Endothelial cell of umbilical vein (primary cell): ENCODE data around the gene CMC4. TPM values are rescaled to one million over a fixed set of nuclear protein-coding genes. Genes with fewer than 3 reads are reported as not detected.

Source experiments
- BruUV-seq: library from RNA; stranded (reverse); fragments of 400-500 nt; replicated peaks from 2 replicates; lab custom pipeline; 2021; lab: Mats Ljungman, UMichigan
- CTCF ChIA-PET: fragments of 300-600, 350-600 bp; sonication (Branson Sonifier 250); formaldehyde crosslinking; loops from one replicate; lab custom pipeline; 2021; ENCODE audit warnings: antibody characterized with exemption, inconsistent platforms; lab: Charles Lee
- POLR2A ChIA-PET: fragments of 300-600, 350-600 bp; sonication (Branson Sonifier 250); formaldehyde crosslinking; loops from one replicate; lab custom pipeline; 2021; ENCODE audit warnings: antibody characterized with exemption, inconsistent platforms; lab: Charles Lee
- DNase-seq: peaks from one replicate; pipeline ENCODE4 v3.0.0-alpha.2; 2011; ENCODE audit warnings: low read depth, low spot score
- FAIRE-seq: peaks from 2 replicates; lab custom pipeline; 2011; peaks lifted over from hg19 to GRCh38; lab: Jason Lieb, UNC
- H2AFZ ChIP-seq: 2 replicates; pipeline ENCODE4 v1.6.0; 2012; ENCODE audit warnings: low read depth, low read length, control low read depth, inconsistent platforms
- H3K27ac ChIP-seq: 2 replicates; pipeline ENCODE4 v1.5.1; 2011; ENCODE audit warnings: low read depth, mild to moderate bottlenecking, control low read depth, low read length, moderate library complexity; ENCODE audit not compliant: insufficient read depth
- H3K27me3 ChIP-seq, 2 experiments: 2 replicates each; pipeline versions ENCODE4 v1.6.0 to v1.6.1; 2011; ENCODE audit warnings: low read length in 2 of 2, mixed read lengths in 1 of 2; ENCODE audit not compliant: control insufficient read depth in 2 of 2, insufficient read depth in 2 of 2
- H3K36me3 ChIP-seq, 2 experiments: 2 replicates in 1 of 2; 3 replicates in 1 of 2; pipeline ENCODE4 v1.5.1; 2011; ENCODE audit warnings: low read length in 2 of 2, mild to moderate bottlenecking in 1 of 2, moderate library complexity in 1 of 2; ENCODE audit not compliant: control insufficient read depth in 2 of 2, insufficient read depth in 2 of 2; ENCODE audit errors: extremely low read depth in 1 of 2
- H3K4me1 ChIP-seq: 3 replicates; pipeline ENCODE4 v1.5.1; 2011; ENCODE audit warnings: mild to moderate bottlenecking, low read length; ENCODE audit not compliant: control insufficient read depth, insufficient read depth; ENCODE audit errors: extremely low read depth
- H3K4me2 ChIP-seq: 2 replicates; pipeline ENCODE4 v1.6.1; 2011; ENCODE audit warnings: low read length, control low read depth, mixed read lengths; ENCODE audit not compliant: insufficient read depth
- H3K4me3 ChIP-seq, 3 experiments: fragments of 200-600 bp in 1 of 3; sonication (generic), shearing (Covaris generic) in 1 of 3; replicated peaks in 1 of 3; 2 replicates each; pipeline ENCODE4 v1.5.1; 2011 to 2016; ENCODE audit warnings: control low read depth in 3 of 3, low read length in 3 of 3, mild to moderate bottlenecking in 2 of 3, inconsistent platforms in 1 of 3, low read depth in 1 of 3, moderate library complexity in 1 of 3; ENCODE audit not compliant: insufficient read depth in 1 of 3
- H3K79me2 ChIP-seq: 2 replicates; pipeline ENCODE4 v1.6.0; 2012; ENCODE audit warnings: low read length, inconsistent platforms; ENCODE audit not compliant: control insufficient read depth, insufficient read depth
- H3K9ac ChIP-seq: replicated peaks from 2 replicates; pipeline ENCODE3; 2011; ENCODE audit warnings: low read length, control low read depth; ENCODE audit not compliant: insufficient read depth; ENCODE audit errors: extremely low read depth
- H3K9me1 ChIP-seq: replicated peaks from 3 replicates; pipeline ENCODE4 v1.6.0; 2011; ENCODE audit warnings: mild to moderate bottlenecking, low read length; ENCODE audit not compliant: control insufficient read depth, insufficient read depth; ENCODE audit errors: extremely low read depth
- H3K9me3 ChIP-seq: replicated peaks from 2 replicates; pipeline ENCODE4 v1.5.1; 2012; ENCODE audit warnings: low read length, inconsistent platforms; ENCODE audit not compliant: control insufficient read depth, insufficient read depth
- H4K20me1 ChIP-seq: replicated peaks from 2 replicates; pipeline ENCODE3; 2011; ENCODE audit warnings: mild to moderate bottlenecking, low read length; ENCODE audit not compliant: control insufficient read depth, insufficient read depth; ENCODE audit errors: extremely low read depth
- FOS ChIP-seq: IDR thresholded peaks from 2 replicates; pipeline ENCODE4 v1.6.1; 2011; ENCODE audit warnings: mild to moderate bottlenecking, low read length, moderate library complexity, borderline replicate concordance; ENCODE audit not compliant: insufficient read depth
- GATA2 ChIP-seq: IDR thresholded peaks from 2 replicates; pipeline ENCODE4 v1.7.0; 2011; ENCODE audit warnings: low read depth, mild to moderate bottlenecking, moderate library complexity, mixed read lengths, low read length; ENCODE audit not compliant: insufficient read length, insufficient read depth
- JUN ChIP-seq: IDR thresholded peaks from 2 replicates; pipeline ENCODE4 v1.6.1; 2011; ENCODE audit warnings: borderline replicate concordance, low read depth; ENCODE audit not compliant: insufficient read length, insufficient read depth
- MAX ChIP-seq: IDR thresholded peaks from 2 replicates; pipeline ENCODE4 v1.6.1; 2011; ENCODE audit not compliant: insufficient read depth, insufficient read length
- POLR2A ChIP-seq: IDR thresholded peaks from 2 replicates; pipeline ENCODE4 v1.6.1; 2012; ENCODE audit warnings: low read depth, mild to moderate bottlenecking, control low read depth, low read length
- POLR2AphosphoS5 ChIP-seq: IDR thresholded peaks from 2 replicates; pipeline ENCODE4 v1.6.1; 2012; ENCODE audit warnings: low read depth, mild to moderate bottlenecking, control low read depth, low read length, moderate library complexity; ENCODE audit not compliant: insufficient read depth
- dilution Hi-C: fragments of 300-500 bp; cut with MboI; formaldehyde crosslinking; loops from one replicate; pipeline ENCODE4 v1.15.0; 2019; ENCODE audit warnings: low sequenced_read_pairs; ENCODE audit not compliant: extremely low pct_ligation_motif_present
- intact Hi-C: fragments of 100-400 bp; cut with micrococcal nuclease; formaldehyde crosslinking; loops from one replicate; pipeline ENCODE4 v1.10.0; 2022
- polyA plus RNA-seq, 4 experiments: library from polyadenylated mRNA; depleted of rRNA in 3 of 4; stranded (reverse) in 3 of 4; unstranded in 1 of 4; fragments of >200 nt; gene quantifications; 2 replicates each; pipeline versions ENCODE4 v1.2.1 to v1.2.3, GENCODE V29; 2011 to 2012; ENCODE audit warnings: missing spikeins in 1 of 4
- total RNA-seq: library from RNA; stranded (reverse); gene quantifications from 2 replicates; pipeline ENCODE4 v1.2.3, GENCODE V29; 2021
- TF ChIP-seq, protein P1 (sequence below), 2 donors: IDR thresholded peaks; 1 replicate in 1 of 2; 2 replicates in 1 of 2; pipeline ENCODE4 v1.5.1; 2011; ENCODE audit warnings: low read length in 2 of 2, mild to moderate bottlenecking in 2 of 2, moderate library complexity in 2 of 2, control low read depth in 1 of 2, inconsistent platforms in 1 of 2, low read depth in 1 of 2; ENCODE audit not compliant: insufficient read depth in 1 of 2; ENCODE audit errors: extremely low read depth in 1 of 2

Gene CMC4
- total and polyA plus RNA-seq, 2 donors (not counting 3 experiments of a cell fraction or from before 2014, with no cell fraction given), result 3.2 to 6.7 TPM

DNA sequence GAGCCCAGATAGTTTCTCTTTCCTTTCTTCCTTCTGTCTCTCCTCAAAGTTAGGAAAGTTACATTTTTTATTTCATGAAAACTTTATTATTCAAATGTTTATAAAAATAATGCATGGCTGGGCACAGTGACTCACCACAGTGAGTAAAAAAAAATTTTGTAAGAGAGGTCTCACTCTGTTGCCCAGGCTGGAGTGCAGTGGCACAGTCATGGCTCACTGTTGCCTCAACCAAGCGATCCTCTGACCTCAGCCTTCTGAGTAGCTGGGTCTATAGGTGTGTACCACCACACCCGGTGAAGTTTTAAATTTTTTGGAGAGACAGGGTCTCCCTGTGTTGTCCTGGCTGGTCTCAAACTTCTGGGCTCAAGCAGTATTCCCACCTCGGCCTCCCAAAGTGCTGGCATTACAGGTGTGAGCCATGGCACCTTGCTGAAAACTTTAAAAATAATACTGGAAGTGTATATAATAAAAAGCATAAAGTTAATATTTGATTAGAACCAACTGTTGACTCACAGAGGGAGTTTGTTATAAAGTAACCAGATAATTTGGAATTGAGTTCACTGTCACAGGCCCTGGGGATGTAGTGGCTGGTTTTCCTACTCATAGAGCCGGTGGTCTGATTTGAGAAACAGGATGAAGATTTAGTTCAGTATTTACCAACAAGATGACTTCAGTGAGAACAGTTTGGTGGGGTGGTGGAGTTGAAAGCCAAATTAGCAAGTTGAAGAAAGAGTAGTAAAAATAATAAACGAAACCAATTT is 18.0 kb downstream of the CMC4 start:
- Histone ChIP-seq H4K20me1 (no peaks in the 10 kb centered on the region), H3K27ac (no peak overlapping the region), H3K4me2 (no peak overlapping the region), H3K79me2 (no peaks in the 10 kb centered on the region), H2AFZ (no peak overlapping the region), H3K9me1 (no peaks in the 10 kb centered on the region), H3K36me3 (no peaks in the 10 kb centered on the region), H3K9ac (no peak overlapping the region), H3K4me3 (no peak overlapping the region), H3K27me3 (no peaks in the 10 kb centered on the region), H3K9me3 (no peaks in the 10 kb centered on the region), H3K4me1 (peaks cover 11% of the 10 kb centered on the region)
- no peak for DNase-seq
- intact Hi-C loops, result no loop called here
- ChIA-PET CTCF (no interaction called here), POLR2A (no interaction called here)
- BruUV-seq, result no TSS peak
- FAIRE-seq, result no peak
- TF ChIP-seq MAX, result no peak
- no peak for TF ChIP-seq POLR2AphosphoS5
- TF ChIP-seq GATA2, result no peak
- no peak for TF ChIP-seq POLR2A
- dilution Hi-C loops, result no loop called here

- FAIRE-seq (no peak), DNase-seq (peak; percentile 39)
- ChIA-PET CTCF (interaction anchor here (0.6 to 1.6 kb wide), 9 partner anchors 9 to 132 kb away, joined by 3 to 13 read pairs (median 4); partner anchors contain the start of gene FUNDC2), POLR2A (no interaction called here)
- Histone ChIP-seq H3K27me3 (no peaks in the 10 kb centered on the region), H3K27ac (no peak overlapping the region), H3K4me2 (no peak overlapping the region), H3K79me2 (no peaks in the 10 kb centered on the region), H3K9me3 (no peaks in the 10 kb centered on the region), H2AFZ (no peak overlapping the region), H3K4me3 (no peak overlapping the region), H3K4me1 (no peaks in the 10 kb centered on the region), H3K36me3 (peaks cover 0 to 2% of the 10 kb centered on the region in 2 experiments), H3K9me1 (no peaks in the 10 kb centered on the region), H3K9ac (no peak overlapping the region), H4K20me1 (no peaks in the 10 kb centered on the region)
- no peak for TF ChIP-seq MAX
- TF ChIP-seq, protein P1, sequence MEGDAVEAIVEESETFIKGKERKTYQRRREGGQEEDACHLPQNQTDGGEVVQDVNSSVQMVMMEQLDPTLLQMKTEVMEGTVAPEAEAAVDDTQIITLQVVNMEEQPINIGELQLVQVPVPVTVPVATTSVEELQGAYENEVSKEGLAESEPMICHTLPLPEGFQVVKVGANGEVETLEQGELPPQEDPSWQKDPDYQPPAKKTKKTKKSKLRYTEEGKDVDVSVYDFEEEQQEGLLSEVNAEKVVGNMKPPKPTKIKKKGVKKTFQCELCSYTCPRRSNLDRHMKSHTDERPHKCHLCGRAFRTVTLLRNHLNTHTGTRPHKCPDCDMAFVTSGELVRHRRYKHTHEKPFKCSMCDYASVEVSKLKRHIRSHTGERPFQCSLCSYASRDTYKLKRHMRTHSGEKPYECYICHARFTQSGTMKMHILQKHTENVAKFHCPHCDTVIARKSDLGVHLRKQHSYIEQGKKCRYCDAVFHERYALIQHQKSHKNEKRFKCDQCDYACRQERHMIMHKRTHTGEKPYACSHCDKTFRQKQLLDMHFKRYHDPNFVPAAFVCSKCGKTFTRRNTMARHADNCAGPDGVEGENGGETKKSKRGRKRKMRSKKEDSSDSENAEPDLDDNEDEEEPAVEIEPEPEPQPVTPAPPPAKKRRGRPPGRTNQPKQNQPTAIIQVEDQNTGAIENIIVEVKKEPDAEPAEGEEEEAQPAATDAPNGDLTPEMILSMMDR (IDR thresholded peaks at IDR 0.05; ENCODE audit: extremely low read depth in 1 of 2, insufficient read depth in 1 of 2, low read depth in 1 of 2, low read length in 2 of 2), result peak; percentile 38 to 66
- TF ChIP-seq FOS, result no peak
- no peak for TF ChIP-seq JUN
- BruUV-seq, result no TSS peak
- intact Hi-C loops, result no loop called here
- dilution Hi-C loops, result no loop called here
Measured at GRCh38 chrX:155048977-155049619, 21.8 kb downstream of the CMC4 start.
